ENCODE results near the gene CHTF8. TPM values are rescaled to one million over a fixed set of nuclear protein-coding genes. Genes with fewer than 3 reads are reported as not detected.

CHTF8 gene
- 10 to 100 TPM; 54.1 to 85.8 (median 71.2) TPM for total RNA-seq

- intact Hi-C loops (cut with DNase I; ENCODE audit: low total_unique reads), result no loop called here
- H3K27ac ChIP-seq, result peak within 1 kb of the TSS; percentile 94 to 98
- no peaks in the 10 kb centered on the region for H3K36me3 ChIP-seq
- peak within 1 kb of the TSS; percentile 91 to 94 (median 94) for H3K4me3 ChIP-seq
- no peaks in the 10 kb centered on the region for H3K9me3 ChIP-seq
- TF ChIP-seq POLR2A (IDR thresholded peaks at IDR 0.05) (peak; percentile 42), POLR2AphosphoS5 (IDR thresholded peaks at IDR 0.05) (peak; percentile 73 to 96 (median 88)), CTCF (IDR thresholded peaks at IDR 0.05) (peak in 1 of 3 donors; percentile 24)
- H3K27me3 ChIP-seq, result no peaks in the 10 kb centered on the region
- H3K4me1 ChIP-seq, result peaks cover 5 to 8% of the 10 kb centered on the region in 2 donors
- DNase-seq (ENCODE audit: low spot score in 2 of 2), result peak; percentile 75 to 86
Measured at GRCh38 chr16:69132424-69133252, at the start of gene CHTF8, which contains the start of gene UTP4. Gene CHTF8 (minus strand): TSS chr16:69132588. CDS start chr16:69121458, 11,130 bp downstream. Gene UTP4 (plus strand): TSS chr16:69132649. CDS start chr16:69133460, 811 bp downstream.

DNA sequence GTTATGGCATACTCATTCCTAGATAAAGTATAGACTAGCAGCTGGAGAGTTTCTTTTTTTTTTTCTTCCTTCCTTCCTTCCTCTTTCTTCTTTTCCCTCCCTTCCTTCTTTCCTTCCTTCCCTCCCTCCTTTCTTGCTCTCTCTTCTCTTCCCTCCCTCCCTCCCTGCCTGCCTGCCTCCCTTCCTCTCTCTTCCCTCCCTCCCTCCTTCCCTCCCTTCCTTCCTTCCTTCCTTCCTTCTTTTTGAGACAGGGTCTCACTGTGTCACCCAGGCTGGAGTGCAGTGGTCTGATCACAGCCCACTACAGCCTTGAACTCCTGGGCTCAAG, 47.6 kb upstream of the CHTF8 start:
- peak overlapping the region; percentile 56 to 78 for H3K27ac ChIP-seq
- H3K4me1 ChIP-seq, result peaks cover 0 to 10% of the 10 kb centered on the region in 2 donors
- intact Hi-C loops (cut with DNase I; ENCODE audit: low total_unique reads), result no loop called here
- no peak for DNase-seq (ENCODE audit: low spot score in 2 of 2)
- TF ChIP-seq CTCF (IDR thresholded peaks at IDR 0.05), result no peak
- TF ChIP-seq POLR2AphosphoS5 (IDR thresholded peaks at IDR 0.05), result no peak
- TF ChIP-seq POLR2A (IDR thresholded peaks at IDR 0.05), result no peak
- H3K27me3 ChIP-seq, result no peaks in the 10 kb centered on the region
- H3K9me3 ChIP-seq, result no peaks in the 10 kb centered on the region
- H3K4me3 ChIP-seq, result no peak overlapping the region
- no peaks in the 10 kb centered on the region for H3K36me3 ChIP-seq

- intact Hi-C loops (cut with DNase I; ENCODE audit: low total_unique reads), result no loop called here
- H3K4me1 ChIP-seq, result peaks cover 0 to 10% of the 10 kb centered on the region in 2 donors
- DNase-seq (ENCODE audit: low spot score in 2 of 2), result peak; percentile 72 to 89
- H3K27ac ChIP-seq, result peak overlapping the region in 1 of 2 donors; percentile 78
- H3K9me3 ChIP-seq, result no peaks in the 10 kb centered on the region
- TF ChIP-seq POLR2AphosphoS5 (IDR thresholded peaks at IDR 0.05) (peak; percentile 61 to 93 (median 77)), CTCF (IDR thresholded peaks at IDR 0.05) (no peak)
- no peaks in the 10 kb centered on the region for H3K27me3 ChIP-seq
- H3K4me3 ChIP-seq, result no peak overlapping the region
- H3K36me3 ChIP-seq, result no peaks in the 10 kb centered on the region
Measured at GRCh38 chr16:69179328-69180010, 47.1 kb upstream of the CHTF8 start.

DNA sequence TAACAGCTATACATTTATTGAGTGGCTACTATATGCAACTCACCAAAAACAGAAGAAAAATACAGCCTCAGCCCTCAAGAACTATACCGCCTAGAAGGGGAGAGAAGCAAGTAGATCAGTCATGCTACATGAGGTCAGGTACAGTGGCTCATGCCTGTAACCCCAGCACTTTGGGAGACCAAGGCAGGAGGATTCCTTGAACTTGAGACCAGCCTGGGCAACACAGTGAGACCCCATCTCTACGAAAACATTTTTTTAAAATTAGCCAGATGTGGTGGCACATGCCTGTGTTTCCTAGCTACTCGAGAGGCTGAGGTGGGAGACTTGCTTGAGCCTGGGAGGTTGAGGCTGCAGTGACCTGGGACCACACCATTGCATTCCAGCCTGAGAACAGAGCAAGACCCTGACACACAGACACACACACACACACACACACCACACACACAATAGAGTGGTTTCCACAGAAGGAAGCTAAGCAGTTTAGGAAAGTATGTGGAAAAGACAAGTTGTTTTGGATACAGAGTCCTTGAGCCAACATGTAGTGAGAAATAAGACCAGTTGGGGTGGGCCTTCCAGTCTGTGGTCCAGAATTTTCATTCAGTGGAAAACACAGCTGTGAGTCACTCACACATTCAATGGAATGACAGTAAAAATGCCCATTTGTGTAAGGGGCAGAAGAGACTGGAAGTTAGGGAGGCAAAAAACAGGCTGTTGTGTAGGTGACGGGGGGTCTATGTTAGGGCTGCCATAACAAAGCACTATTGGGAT, 43.8 kb upstream of the CHTF8 start:
- peaks cover 0 to 10% of the 10 kb centered on the region in 2 donors for H3K4me1 ChIP-seq
- TF ChIP-seq CTCF (IDR thresholded peaks at IDR 0.05) (no peak), POLR2AphosphoS5 (IDR thresholded peaks at IDR 0.05) (no peak), POLR2A (IDR thresholded peaks at IDR 0.05) (no peak)
- H3K27ac ChIP-seq, result peak overlapping the region in 1 of 2 donors; percentile 11
- H3K4me3 ChIP-seq, result no peak overlapping the region
- no peak for DNase-seq (ENCODE audit: low spot score in 2 of 2)
- H3K36me3 ChIP-seq, result no peaks in the 10 kb centered on the region
- H3K9me3 ChIP-seq, result no peaks in the 10 kb centered on the region
- H3K27me3 ChIP-seq, result no peaks in the 10 kb centered on the region
- intact Hi-C loops (cut with DNase I; ENCODE audit: low total_unique reads), result no loop called here

Data from breast epithelium (tissue), 4 donors.